ENCODE data around the gene TPPP.
"Not testable (repeated sequence)": the region's sequence is repeated elsewhere in the genome, so short reads cannot be mapped to it uniquely, and the experiment has no call there.

DNA sequence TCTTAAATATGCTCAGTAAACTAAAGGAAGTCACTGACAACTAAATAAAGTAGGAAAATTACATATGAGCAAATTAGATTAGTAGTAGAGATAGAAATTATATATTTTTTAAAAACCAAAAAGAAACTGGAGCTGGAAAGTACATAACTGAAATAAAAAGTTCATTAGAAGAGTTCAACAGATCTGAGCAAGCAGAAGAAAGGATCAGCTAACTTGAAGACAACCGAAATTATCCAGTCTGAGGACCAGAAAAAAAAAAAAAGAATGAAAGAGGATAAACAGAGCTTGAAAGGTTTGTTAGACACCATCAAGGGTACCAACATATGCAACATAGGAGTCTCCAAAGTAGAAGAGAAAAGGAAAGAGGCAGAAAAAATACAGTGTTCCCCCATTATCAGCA is 26.2 kb upstream of the TPPP start:
- TF ChIP-seq, protein P1, sequence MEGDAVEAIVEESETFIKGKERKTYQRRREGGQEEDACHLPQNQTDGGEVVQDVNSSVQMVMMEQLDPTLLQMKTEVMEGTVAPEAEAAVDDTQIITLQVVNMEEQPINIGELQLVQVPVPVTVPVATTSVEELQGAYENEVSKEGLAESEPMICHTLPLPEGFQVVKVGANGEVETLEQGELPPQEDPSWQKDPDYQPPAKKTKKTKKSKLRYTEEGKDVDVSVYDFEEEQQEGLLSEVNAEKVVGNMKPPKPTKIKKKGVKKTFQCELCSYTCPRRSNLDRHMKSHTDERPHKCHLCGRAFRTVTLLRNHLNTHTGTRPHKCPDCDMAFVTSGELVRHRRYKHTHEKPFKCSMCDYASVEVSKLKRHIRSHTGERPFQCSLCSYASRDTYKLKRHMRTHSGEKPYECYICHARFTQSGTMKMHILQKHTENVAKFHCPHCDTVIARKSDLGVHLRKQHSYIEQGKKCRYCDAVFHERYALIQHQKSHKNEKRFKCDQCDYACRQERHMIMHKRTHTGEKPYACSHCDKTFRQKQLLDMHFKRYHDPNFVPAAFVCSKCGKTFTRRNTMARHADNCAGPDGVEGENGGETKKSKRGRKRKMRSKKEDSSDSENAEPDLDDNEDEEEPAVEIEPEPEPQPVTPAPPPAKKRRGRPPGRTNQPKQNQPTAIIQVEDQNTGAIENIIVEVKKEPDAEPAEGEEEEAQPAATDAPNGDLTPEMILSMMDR (IDR thresholded peaks at IDR 0.05): not testable (repeated sequence)
- TF ChIP-seq POLR2AphosphoS5, POLR2A (IDR thresholded peaks at IDR 0.05): not testable (repeated sequence)
